H9 (cell line): Measurements from ENCODE around the gene SLC26A9. TPM values are rescaled to one million over a fixed set of nuclear protein-coding genes. Genes with fewer than 3 reads are reported as not detected.

ENCODE experiments used
- DNase-seq: peaks from one replicate; pipeline ENCODE4 v3.0.0-alpha.2; 2017
- H2AFZ ChIP-seq: one replicate; pipeline ENCODE4 v1.6.1; 2013; ENCODE audit warnings: mild to moderate bottlenecking, low read length, control low read depth, moderate library complexity
- H2AK5ac ChIP-seq: 2 replicates; pipeline ENCODE4 v1.6.1; 2013; ENCODE audit warnings: low read length, control low read depth, mixed read lengths; ENCODE audit not compliant: insufficient read length
- H2BK120ac ChIP-seq: one replicate; pipeline ENCODE4 v1.6.1; 2013; ENCODE audit warnings: low read depth, mild to moderate bottlenecking, low read length, control low read depth, inconsistent platforms; ENCODE audit not compliant: poor library complexity, severe bottlenecking
- H2BK12ac ChIP-seq: 2 replicates; pipeline ENCODE4 v1.6.1; 2013; ENCODE audit warnings: low read length, control low read depth, mixed read lengths, low read depth; ENCODE audit not compliant: insufficient read length
- H2BK15ac ChIP-seq: 2 replicates; pipeline ENCODE4 v1.6.1; 2013; ENCODE audit warnings: low read depth, low read length, control low read depth
- H2BK20ac ChIP-seq: one replicate; pipeline ENCODE4 v1.6.1; 2013; ENCODE audit warnings: low read depth, mild to moderate bottlenecking, low read length, control low read depth, inconsistent platforms; ENCODE audit not compliant: poor library complexity, severe bottlenecking
- H2BK5ac ChIP-seq: 2 replicates; pipeline ENCODE4 v1.6.1; 2013; ENCODE audit warnings: low read length, control low read depth, mixed read lengths; ENCODE audit not compliant: insufficient read length
- H3K14ac ChIP-seq: 2 replicates; pipeline ENCODE4 v1.6.1; 2013; ENCODE audit warnings: low read length, control low read depth; ENCODE audit not compliant: insufficient read depth
- H3K18ac ChIP-seq: 2 replicates; pipeline ENCODE4 v1.6.1; 2013; ENCODE audit warnings: low read depth, mild to moderate bottlenecking, mixed read lengths, low read length, control low read depth; ENCODE audit not compliant: insufficient read length
- H3K23ac ChIP-seq: 2 replicates; pipeline ENCODE4 v1.6.1; 2013; ENCODE audit warnings: low read length, control low read depth, mixed read lengths, low read depth; ENCODE audit not compliant: insufficient read length
- H3K23me2 ChIP-seq: 2 replicates; pipeline ENCODE4 v1.6.1; 2013; ENCODE audit warnings: low read depth, mild to moderate bottlenecking, mixed read lengths, low read length, control low read depth; ENCODE audit not compliant: insufficient read length, poor library complexity, severe bottlenecking
- H3K27ac ChIP-seq: 2 replicates; pipeline ENCODE4 v1.5.1; 2013; ENCODE audit warnings: low read length, control low read depth, mixed read lengths, low read depth; ENCODE audit not compliant: insufficient read length
- H3K27me3 ChIP-seq: 2 replicates; pipeline ENCODE4 v1.6.1; 2013; ENCODE audit warnings: low read length, control low read depth, inconsistent platforms; ENCODE audit not compliant: insufficient read depth
- H3K4ac ChIP-seq: 2 replicates; pipeline ENCODE4 v1.6.1; 2013; ENCODE audit warnings: low read depth, mild to moderate bottlenecking, control low read depth, inconsistent platforms, low read length, moderate library complexity
- H3K4me1 ChIP-seq: 2 replicates; pipeline ENCODE4 v1.6.1; 2013; ENCODE audit warnings: low read length, control low read depth, inconsistent platforms; ENCODE audit not compliant: insufficient read depth
- H3K4me2 ChIP-seq: 2 replicates; pipeline ENCODE4 v1.6.1; 2013; ENCODE audit warnings: low read length, control low read depth, mixed read lengths; ENCODE audit not compliant: insufficient read length, insufficient read depth
- H3K56ac ChIP-seq: 2 replicates; pipeline ENCODE4 v1.6.1; 2013; ENCODE audit warnings: low read depth, mild to moderate bottlenecking, mixed read lengths, low read length, control low read depth; ENCODE audit not compliant: insufficient read length
- H3K79me1 ChIP-seq: 2 replicates; pipeline ENCODE4 v1.6.1; 2013; ENCODE audit warnings: low read depth, mild to moderate bottlenecking, moderate library complexity, low read length, control low read depth, inconsistent platforms; ENCODE audit not compliant: insufficient read depth, poor library complexity, severe bottlenecking
- H3K79me2 ChIP-seq: 2 replicates; pipeline ENCODE4 v1.6.1; 2013; ENCODE audit warnings: low read length, control low read depth, inconsistent platforms; ENCODE audit not compliant: insufficient read depth
- H3K9ac ChIP-seq: 2 replicates; pipeline ENCODE4 v1.6.1; 2013; ENCODE audit warnings: low read length, control low read depth, mixed read lengths; ENCODE audit not compliant: insufficient read length; ENCODE audit errors: extremely low read depth
- H3K9me3 ChIP-seq: one replicate; pipeline ENCODE4 v1.6.1; 2013; ENCODE audit warnings: low read depth, low read length, inconsistent platforms; ENCODE audit not compliant: control insufficient read depth
- H3T11ph ChIP-seq: one replicate; pipeline ENCODE4 v1.6.1; 2013; ENCODE audit warnings: mild to moderate bottlenecking, low read length, control low read depth, inconsistent platforms
- H4K20me1 ChIP-seq: one replicate; pipeline ENCODE4 v1.6.1; 2013; ENCODE audit not compliant: control insufficient read depth, insufficient read length, insufficient read depth
- H4K5ac ChIP-seq: 2 replicates; pipeline ENCODE4 v1.6.1; 2013; ENCODE audit warnings: low read depth, mild to moderate bottlenecking, mixed read lengths, low read length, control low read depth; ENCODE audit not compliant: insufficient read length
- H4K8ac ChIP-seq: replicated peaks from 2 replicates; pipeline ENCODE4 v1.6.1; 2013; ENCODE audit warnings: low read length, control low read depth, mixed read lengths, low read depth; ENCODE audit not compliant: insufficient read length
- H4K91ac ChIP-seq: 2 replicates; pipeline ENCODE4 v1.6.1; 2013; ENCODE audit warnings: low read depth, mild to moderate bottlenecking, moderate library complexity, mixed read lengths, low read length, control low read depth; ENCODE audit not compliant: insufficient read length
- H3K27ac Mint-ChIP-seq, 3 experiments: 2 replicates in 2 of 3; 3 replicates in 1 of 3; pipeline ENCODE4 v1.8.0; 2020 to 2021; ENCODE audit warnings: mixed read lengths in 3 of 3, mild to moderate bottlenecking in 1 of 3, moderate library complexity in 1 of 3
- H3K27me3 Mint-ChIP-seq: 2 replicates; pipeline ENCODE4 v1.8.0; 2021; ENCODE audit warnings: low read depth, mild to moderate bottlenecking, moderate library complexity, mixed read lengths
- H3K36me3 Mint-ChIP-seq, 3 experiments: 2 replicates in 2 of 3; 3 replicates in 1 of 3; pipeline ENCODE4 v1.8.0; 2020 to 2021; ENCODE audit warnings: low read depth in 3 of 3, mixed read lengths in 3 of 3; ENCODE audit not compliant: insufficient read depth in 1 of 3
- H3K4me1 Mint-ChIP-seq, 2 experiments: 2 replicates each; pipeline ENCODE4 v1.8.0; 2020; ENCODE audit warnings: mixed read lengths in 2 of 2
- H3K4me3 Mint-ChIP-seq, 2 experiments: 2 replicates in 1 of 2; 3 replicates in 1 of 2; pipeline ENCODE4 v1.8.0; 2020 to 2021; ENCODE audit warnings: mild to moderate bottlenecking in 2 of 2, mixed read lengths in 2 of 2, moderate library complexity in 1 of 2
- H3K9me3 Mint-ChIP-seq, 2 experiments: 2 replicates in 1 of 2; 3 replicates in 1 of 2; pipeline ENCODE4 v1.8.0; 2020; ENCODE audit warnings: mild to moderate bottlenecking in 2 of 2, mixed read lengths in 2 of 2, moderate library complexity in 1 of 2
- WGBS: extraction: QIAGEN DNeasy Blood & Tissue Kit; methylation state at CpG from one replicate; pipeline ENCODE4 v1.1.7; 2013; ENCODE audit warnings: missing lambda C conversion rate, low lambda C conversion rate, mixed read lengths; ENCODE audit not compliant: insufficient read length; ENCODE audit errors: extremely low coverage; 5-methylcytosine and 5-hydroxymethylcytosine counted together
- total RNA-seq: library from RNA; stranded (reverse); gene quantifications from 2 replicates; pipeline ENCODE4 v1.2.1, GENCODE V29; 2021
- TF ChIP-seq, protein P1 (sequence below): fragments of 200-600 bp; sonication (generic); conservative IDR thresholded peaks from 3 replicates; pipeline ENCODE4 v1.8.0; 2021; ENCODE audit warnings: antibody characterized with exemption, mild to moderate bottlenecking

Gene SLC26A9
- total RNA-seq, 1 experiment from 2014 or later, result not detected

DNA sequence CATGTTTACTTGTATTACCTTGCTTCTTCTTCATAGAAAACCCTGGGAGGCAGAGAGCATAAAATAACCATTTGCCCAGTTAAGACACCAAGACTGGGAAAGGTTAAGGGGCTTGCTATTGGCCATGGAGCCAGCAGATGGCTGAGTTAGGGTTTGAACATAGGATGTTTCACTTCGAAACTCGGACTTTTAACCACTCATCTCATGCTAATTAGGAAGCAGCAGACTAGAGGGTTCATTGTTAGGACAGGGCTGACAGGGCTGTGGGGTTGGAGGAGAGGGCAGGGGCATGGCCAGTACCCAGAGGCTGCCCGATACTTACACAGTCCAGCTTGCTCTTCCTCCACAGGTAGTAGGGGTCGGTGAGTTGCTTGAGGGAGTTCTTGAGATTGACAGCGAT lies 17.0 kb downstream of the SLC26A9 start:
- no peaks in the 10 kb centered on the region for H3K36me3 Mint-ChIP-seq
- H3K9ac ChIP-seq, result no peak overlapping the region
- no peak overlapping the region for H3K4me2 ChIP-seq
- H3K27ac Mint-ChIP-seq, result no peak overlapping the region
- no peak for DNase-seq
- no peak overlapping the region for H3K14ac ChIP-seq
- TF ChIP-seq, protein P1, sequence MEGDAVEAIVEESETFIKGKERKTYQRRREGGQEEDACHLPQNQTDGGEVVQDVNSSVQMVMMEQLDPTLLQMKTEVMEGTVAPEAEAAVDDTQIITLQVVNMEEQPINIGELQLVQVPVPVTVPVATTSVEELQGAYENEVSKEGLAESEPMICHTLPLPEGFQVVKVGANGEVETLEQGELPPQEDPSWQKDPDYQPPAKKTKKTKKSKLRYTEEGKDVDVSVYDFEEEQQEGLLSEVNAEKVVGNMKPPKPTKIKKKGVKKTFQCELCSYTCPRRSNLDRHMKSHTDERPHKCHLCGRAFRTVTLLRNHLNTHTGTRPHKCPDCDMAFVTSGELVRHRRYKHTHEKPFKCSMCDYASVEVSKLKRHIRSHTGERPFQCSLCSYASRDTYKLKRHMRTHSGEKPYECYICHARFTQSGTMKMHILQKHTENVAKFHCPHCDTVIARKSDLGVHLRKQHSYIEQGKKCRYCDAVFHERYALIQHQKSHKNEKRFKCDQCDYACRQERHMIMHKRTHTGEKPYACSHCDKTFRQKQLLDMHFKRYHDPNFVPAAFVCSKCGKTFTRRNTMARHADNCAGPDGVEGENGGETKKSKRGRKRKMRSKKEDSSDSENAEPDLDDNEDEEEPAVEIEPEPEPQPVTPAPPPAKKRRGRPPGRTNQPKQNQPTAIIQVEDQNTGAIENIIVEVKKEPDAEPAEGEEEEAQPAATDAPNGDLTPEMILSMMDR, result no peak
- H3K27me3 ChIP-seq, result no peaks in the 10 kb centered on the region
- WGBS, result no CpG with 5 or more reads among the region's 5 CpGs
- H3K9me3 ChIP-seq, result no peaks in the 10 kb centered on the region
- no peak overlapping the region for H4K5ac ChIP-seq
- H2BK5ac ChIP-seq, result no peak overlapping the region
- H4K91ac ChIP-seq, result no peak overlapping the region
- H2BK15ac ChIP-seq, result no peak overlapping the region
- no peak overlapping the region for H3K23ac ChIP-seq
- H2BK12ac ChIP-seq, result no peak overlapping the region
- H3K56ac ChIP-seq, result no peak overlapping the region
- H3K4me1 Mint-ChIP-seq, result peaks cover 16 to 17% of the 10 kb centered on the region in 2 experiments
- H3K79me2 ChIP-seq, result no peaks in the 10 kb centered on the region
- H3K79me1 ChIP-seq, result no peaks in the 10 kb centered on the region
- no peak overlapping the region for H2BK120ac ChIP-seq
- H3K4me1 ChIP-seq, result no peaks in the 10 kb centered on the region
- no peaks in the 10 kb centered on the region; the same call in 1 of the 2 replicates for H3K27me3 Mint-ChIP-seq
- no peak overlapping the region for H2AFZ ChIP-seq
- no peak overlapping the region for H2AK5ac ChIP-seq
- no peak overlapping the region for H3K4ac ChIP-seq
- H2BK20ac ChIP-seq, result no peak overlapping the region
- no peak overlapping the region for H4K8ac ChIP-seq
- no peaks in the 10 kb centered on the region for H3K9me3 Mint-ChIP-seq
- no peak overlapping the region for H3T11ph ChIP-seq
- H3K18ac ChIP-seq, result no peak overlapping the region
- H3K27ac ChIP-seq, result no peak overlapping the region
- no peak overlapping the region for H3K4me3 Mint-ChIP-seq
- no peaks in the 10 kb centered on the region for H3K23me2 ChIP-seq
- no peaks in the 10 kb centered on the region for H4K20me1 ChIP-seq
